NOMO-1 treated with DMSO at 0.1 percent for 48 hours (cell line): ENCODE results near the gene DEFB131B.
"Not testable (repeated sequence)": the region's sequence is repeated elsewhere in the genome, so short reads cannot be mapped to it uniquely, and the experiment has no call there.

Source experiments
- DNase-seq: peaks from one replicate; lab custom pipeline; 2025; ENCODE audit not compliant: unreplicated experiment; lab: John Stamatoyannopoulos, UW

The DEFB131B gene

DNA sequence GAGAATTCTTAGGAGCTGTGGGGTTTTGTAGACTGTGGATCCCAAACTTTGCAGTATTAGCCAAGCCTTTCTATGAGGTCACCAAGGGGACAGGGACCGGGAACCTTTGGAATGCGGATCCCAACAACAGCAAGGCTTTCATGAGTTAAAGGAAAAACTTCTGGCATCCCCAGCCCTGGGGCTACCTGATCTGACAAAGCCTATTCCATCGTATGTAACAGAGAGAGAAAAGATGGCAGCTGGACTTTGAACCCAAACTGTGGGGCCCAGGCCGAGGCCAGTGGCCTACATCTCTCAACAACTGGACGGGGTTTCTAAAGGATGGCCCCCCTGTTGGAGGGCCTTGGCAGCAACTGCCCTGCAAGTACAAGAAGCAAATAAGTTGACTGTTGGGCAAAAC, 32.5 kb downstream of the DEFB131B start:
- DNase-seq = not testable (repeated sequence)

GRCh38 chr11:71911321-71911985, 33.2 kb downstream of the DEFB131B start:
- not testable (repeated sequence) for DNase-seq

GRCh38 chr11:71911986-71912340, 33.7 kb downstream of the DEFB131B start:
- not testable (repeated sequence) for DNase-seq

GRCh38 chr11:71913756-71914526, 35.7 kb downstream of the DEFB131B start:
- DNase-seq = no peak

- no peak for DNase-seq
Observed at GRCh38 chr11:71914617-71915189, 36.5 kb downstream of the DEFB131B start.

DNA sequence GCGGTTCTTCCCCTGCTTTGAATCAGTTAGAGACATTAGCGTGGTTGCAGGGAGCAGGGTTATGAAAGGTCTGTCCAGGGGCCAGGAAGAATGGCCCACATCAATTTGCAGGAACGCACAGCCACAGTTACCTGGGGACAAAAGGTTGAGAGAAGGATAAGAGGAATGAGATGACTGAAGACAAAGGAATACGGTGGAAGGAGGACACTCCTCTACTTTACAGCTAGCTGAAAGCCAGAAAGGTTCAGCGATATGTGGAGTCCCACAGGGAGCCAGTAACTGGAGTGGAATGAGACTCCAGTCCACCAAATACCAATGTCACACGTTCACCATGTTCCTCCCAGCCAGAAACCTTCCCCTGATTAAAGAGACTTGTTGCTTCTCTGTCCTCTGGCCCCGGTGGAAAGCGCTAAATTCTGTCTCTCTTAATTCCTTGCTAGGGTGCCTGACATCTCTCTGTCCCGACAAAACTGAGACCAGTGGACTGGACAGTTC, 39.4 kb downstream of the DEFB131B start:
- no peak for DNase-seq

- peak; percentile 93 for DNase-seq
Observed at GRCh38 chr11:71927820-71928736, 49.8 kb downstream of the DEFB131B start, which contains the start of gene XNDC1N. XNDC1N (minus strand) TSS chr11:71928594; CDS start chr11:71923353, 5,241 bp downstream.

- DNase-seq = peak; percentile 97
Observed at GRCh38 chr11:71928737-71929443, 50.6 kb downstream of the DEFB131B start, which contains the start of gene RNF121. RNF121 (plus strand) TSS chr11:71929046; CDS start chr11:71929062, 16 bp downstream.

DNA sequence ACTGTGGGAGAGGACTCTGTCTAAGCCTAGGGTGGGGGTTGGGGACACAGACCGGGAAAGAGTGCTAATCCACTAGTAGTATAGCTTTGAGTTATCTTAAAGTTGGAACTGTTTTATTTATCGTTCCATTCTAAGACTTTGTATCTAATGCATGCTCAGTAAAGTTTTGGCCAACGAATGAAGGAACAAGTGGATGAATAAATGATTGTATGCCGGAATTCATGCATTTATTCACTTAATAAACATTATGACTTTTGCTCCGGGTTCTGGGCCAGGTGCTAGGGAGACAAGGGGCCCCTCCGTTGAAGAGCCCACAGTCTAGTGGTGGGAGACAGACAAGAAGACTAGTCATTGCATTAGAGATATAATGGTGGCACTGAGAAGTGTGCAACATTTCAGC, 51.2 kb downstream of the DEFB131B start:
- no peak for DNase-seq

- no peak for DNase-seq
Observed at GRCh38 chr11:71930556-71931244, 52.4 kb downstream of the DEFB131B start.

- DNase-seq = no peak
Observed at GRCh38 chr11:71931245-71931602, 53.0 kb downstream of the DEFB131B start.

DNA sequence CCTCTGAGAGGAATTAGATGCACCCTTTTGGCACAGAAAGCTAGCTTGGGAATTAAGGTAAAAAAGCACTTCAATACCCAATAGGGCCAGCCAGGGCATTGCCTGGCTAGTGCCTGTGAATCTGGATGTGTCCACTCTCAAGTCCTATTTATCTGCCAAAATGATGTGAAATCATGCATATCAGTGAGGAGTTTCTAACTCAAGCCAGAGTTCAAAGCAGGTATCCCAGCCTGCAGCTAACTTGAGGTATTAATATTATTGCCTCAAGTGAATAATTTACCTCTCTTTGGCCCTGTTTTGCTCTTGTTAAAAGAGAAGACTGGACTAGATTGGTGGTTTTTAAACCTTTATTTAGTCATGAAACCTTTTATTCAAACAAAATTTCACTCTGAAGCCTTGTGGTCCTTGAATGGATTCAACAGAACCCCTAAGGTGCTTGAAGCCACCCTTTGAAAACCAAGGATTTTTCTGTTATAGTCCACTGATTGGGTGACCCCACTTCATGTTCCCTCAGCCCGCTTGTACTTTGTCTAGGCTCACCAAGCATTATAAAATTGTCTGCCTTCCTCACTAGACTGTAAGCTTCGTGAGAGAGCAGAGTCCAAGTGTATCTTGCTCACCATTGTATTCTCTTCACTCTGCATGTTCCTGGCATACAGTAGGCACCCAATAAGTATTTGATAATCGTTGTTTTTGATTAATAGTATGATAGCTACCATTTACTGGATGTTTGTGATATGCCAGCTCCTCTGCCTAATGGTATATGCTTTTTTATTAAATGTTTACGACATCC, 55.1 kb downstream of the DEFB131B start:
- DNase-seq = no peak
